ENCODE measurements around the gene SLC35A3.

- TF ChIP-seq ZNF274 (IDR thresholded peaks at IDR 0.05; ENCODE audit: low read depth, low read length) (no peak), YY1 (IDR thresholded peaks at IDR 0.05; ENCODE audit: insufficient read depth, insufficient read length) (no peak)
Measured at GRCh38 chr1:99934801-99935200, 35.0 kb upstream of the SLC35A3 start.

Data from NT2/D1 (cell line).